GM21390 (cell line): ENCODE data around the gene RNU6-9.

Source experiments
- ATAC-seq: cut with Tn5 transposase; IDR thresholded peaks from one replicate; pipeline ENCODE4 v1.9.1; 2021; ENCODE audit not compliant: unreplicated experiment

RNU6-9 gene

GRCh38 chr19:896434-896833, 3.1 kb downstream of the RNU6-9 start:
- ATAC-seq = no peak

GRCh38 chr19:896999-897398, 3.7 kb downstream of the RNU6-9 start:
- ATAC-seq = no peak

GRCh38 chr19:897442-898039, 4.3 kb downstream of the RNU6-9 start:
- ATAC-seq = no peak

GRCh38 chr19:898663-899062, 5.4 kb downstream of the RNU6-9 start:
- no peak for ATAC-seq

- no peak for ATAC-seq
These were observed 6.2 kb downstream of the RNU6-9 start for GRCh38 chr19:899336-900042.

DNA sequence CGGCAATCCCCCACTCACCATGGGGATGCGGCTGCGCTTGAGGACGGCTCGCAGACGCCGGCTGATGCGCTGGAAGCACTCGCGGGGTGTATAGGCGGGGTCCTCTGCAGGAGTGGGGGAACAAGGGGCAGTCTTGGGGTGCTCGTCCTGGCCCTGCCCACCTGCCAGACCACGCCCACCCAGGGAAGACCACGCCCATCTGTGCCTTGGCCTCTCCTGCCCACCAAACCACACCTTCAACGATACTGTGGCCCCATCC, 6.7 kb downstream of the RNU6-9 start:
- ATAC-seq = no peak

DNA sequence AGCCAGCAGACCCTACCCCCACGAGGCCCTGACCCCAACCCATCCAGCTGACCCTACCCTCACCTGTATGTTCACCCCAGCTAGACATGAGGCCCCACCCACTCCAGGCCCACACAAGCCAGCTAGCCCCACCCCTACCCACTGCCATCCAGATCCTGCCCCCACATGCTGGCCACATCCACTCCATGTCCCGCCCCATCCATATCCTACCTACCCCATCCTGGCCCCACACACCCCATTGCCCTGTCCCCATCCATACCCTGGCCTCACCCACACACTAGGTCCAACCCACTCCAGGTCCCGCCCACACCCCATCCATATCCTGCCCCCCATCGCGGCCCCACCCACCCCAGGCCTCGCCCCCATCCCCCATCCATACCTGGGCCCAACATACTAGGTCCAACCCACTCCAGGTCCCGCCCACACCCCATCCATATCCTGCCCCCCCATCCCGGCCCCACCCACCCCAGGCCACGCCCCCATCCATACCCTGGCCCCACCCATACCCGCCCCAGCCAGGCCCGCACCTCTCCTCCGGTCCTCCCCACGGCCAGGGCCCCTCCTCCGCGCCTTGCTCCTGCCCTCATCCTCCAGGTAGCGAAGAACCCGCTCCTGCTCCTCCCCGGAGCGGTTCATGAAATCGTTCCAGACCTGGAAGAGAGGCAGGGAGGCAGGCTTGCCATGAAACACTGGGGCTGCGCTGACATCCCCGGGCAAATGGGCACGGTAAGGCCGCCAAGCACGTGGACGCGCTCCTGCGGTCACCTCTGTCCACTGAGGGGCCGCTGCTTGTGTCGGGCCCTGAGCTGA, 7.2 kb downstream of the RNU6-9 start:
- no peak for ATAC-seq

DNA sequence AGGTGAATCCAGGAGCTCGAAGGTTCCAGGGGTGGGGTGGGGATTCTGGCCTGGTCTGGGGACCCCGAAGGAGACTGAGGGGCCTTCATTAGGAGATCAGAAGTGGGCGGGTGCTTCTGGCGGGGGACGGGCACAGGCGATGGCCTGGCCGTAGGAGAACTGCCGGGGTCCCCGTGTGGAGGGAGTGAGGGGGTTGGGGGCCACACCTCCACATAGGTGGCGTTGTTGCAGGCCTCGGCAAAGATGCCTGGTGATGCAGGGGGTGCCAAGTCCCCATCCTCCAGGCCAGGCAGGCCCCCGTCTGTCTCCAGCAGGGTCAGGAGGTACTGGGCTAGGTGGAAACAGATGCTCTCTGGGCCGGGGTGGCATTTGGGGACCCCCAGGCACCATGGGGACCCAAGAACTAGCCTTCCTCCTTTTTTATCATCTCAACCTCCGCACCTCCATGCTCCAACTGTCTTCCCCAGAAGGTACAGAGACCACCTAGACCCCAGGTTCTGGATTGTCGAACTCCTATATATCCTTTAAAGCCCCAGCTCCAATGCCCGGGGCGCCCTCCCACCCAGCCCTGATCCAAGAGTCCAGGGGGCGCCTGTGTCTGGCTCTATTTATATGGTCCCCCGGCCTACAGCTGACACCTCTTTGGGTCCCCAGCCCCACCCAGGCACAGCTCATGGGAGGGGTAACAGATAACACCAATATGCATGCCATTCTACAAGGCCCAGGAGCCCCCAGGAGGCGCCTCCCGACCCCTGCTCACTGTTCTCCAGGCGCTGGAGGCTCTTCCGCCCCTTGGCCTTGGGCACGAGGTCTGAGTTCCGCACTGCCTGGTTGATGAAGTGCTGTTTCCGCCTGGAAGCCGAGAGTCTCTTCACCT, 8.2 kb downstream of the RNU6-9 start:
- no peak for ATAC-seq

GRCh38 chr19:902093-902370, 8.7 kb downstream of the RNU6-9 start:
- ATAC-seq = no peak

- no peak for ATAC-seq
These were observed 9.4 kb downstream of the RNU6-9 start for GRCh38 chr19:902446-903226.

- no peak for ATAC-seq
These were observed 10.0 kb downstream of the RNU6-9 start for GRCh38 chr19:903266-903797.

- ATAC-seq = no peak
These were observed 11.3 kb downstream of the RNU6-9 start for GRCh38 chr19:904545-904944.

- no peak for ATAC-seq
These were observed 13.2 kb downstream of the RNU6-9 start for GRCh38 chr19:906480-906879.

GRCh38 chr19:907183-907853, 14.0 kb downstream of the RNU6-9 start:
- no peak for ATAC-seq

GRCh38 chr19:911197-912033, 18.1 kb downstream of the RNU6-9 start:
- no peak for ATAC-seq

DNA sequence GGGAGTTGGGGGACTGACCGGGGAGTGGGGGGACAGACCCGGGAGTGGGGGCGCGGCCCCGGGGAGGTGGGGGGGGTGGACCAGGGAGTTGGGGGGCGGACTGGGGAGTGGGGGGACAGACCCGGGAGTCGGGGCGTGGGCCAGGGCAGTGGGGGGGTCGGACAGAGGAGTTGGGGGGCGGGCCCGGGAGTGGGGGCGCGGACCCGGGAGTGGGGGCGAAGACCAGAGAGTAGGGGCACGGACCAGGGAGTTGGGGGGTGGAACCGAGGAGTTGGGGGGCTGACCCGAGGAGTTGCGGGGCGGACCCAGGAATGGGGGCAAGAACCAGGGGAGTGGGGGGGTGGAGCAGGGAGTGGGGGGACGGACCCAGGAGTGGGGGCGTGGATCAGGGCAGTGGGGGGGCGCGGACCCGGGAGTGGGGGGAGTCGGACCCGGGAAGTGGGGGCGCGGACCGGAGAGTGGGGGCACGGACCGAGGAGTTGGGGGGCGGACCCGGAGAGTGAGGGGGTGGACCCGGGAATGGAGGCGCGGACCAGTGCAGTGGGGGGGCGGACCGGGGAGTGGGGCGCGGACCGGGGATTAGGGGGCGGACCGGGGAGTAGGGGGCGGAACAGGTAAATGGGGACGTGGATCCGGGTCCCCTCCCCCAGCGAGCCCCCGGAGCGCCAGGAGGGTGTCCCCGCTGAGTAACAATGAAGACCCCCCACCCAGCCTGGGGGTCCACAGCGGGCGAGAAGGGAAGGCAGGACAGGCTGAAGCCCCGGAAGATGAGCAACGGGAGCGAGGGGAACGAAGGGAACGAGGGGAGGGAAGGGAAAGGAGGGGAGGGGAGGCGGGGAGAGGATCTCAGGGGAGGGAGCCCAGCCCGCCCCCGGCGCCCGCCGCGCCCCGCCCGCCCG, 19.1 kb downstream of the RNU6-9 start:
- ATAC-seq = no peak

DNA sequence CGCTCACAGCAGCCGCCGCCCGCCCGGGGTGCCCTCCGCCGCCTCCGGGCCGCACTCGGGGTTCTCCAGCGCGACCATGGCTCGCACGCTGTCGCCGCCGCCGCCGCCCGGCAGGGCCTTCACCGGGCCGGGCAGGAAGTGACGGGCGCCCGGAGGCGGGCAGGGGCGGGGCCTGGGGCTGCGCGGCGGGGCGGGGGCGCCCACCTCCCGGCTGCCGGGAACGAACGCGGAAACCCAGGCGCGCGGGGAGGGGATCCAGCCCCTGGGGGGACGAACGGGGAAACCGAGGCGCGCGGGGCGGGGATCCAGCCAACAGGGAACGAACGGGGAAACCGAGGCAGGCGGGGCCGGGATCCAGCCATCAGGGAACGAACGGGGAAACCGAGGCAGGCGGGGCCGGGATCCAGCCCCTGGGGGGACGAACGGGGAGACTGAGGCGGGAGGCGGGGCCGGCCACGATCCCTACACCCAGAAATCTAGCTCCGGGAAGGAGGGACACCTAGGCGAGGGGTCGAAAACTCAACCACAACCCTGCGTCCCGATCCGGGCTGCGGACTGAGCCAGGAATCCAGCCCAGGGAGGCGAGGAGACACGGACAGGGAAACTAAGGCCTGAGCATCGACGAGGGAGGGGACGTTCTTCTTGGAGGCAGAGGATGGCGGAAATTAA, 19.9 kb downstream of the RNU6-9 start, which contains the start of gene R3HDM4:
TSS of gene R3HDM4 (minus strand) at position 140 of the 669 bp plus-strand sequence. CDS start at position 78, 62 bp downstream.
- no peak for ATAC-seq
